Measurements from ENCODE around the gene SPG11.

DNA sequence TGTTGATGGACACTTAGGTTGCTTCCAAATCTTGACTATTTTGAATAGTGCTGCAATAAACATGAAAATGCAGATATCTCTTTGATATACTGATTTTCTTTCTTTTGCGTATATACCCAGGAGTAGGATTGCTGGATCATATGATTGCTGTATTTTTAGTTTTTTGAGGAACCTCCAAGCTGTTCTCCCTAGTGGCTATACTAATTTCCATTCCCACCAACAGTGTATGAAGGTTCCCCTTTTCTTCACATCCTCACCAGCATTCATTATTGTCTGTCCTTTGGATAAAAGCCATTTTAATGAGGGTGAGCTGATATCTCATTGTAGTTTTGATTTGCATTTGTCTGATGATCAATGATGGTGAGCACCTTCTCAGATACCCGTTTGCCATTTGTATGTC is 35.2 kb upstream of the SPG11 start:
- TF ChIP-seq LEF1 (IDR thresholded peaks at IDR 0.05; ENCODE audit: borderline replicate concordance) (no peak), BHLHE40 (IDR thresholded peaks at IDR 0.05; ENCODE audit: borderline replicate concordance) (no peak), FOXK2 (IDR thresholded peaks at IDR 0.05) (no peak)

Data from HEK293T (cell line).